ENCODE measurements around the gene UGT2A2.
"Not testable (repeated sequence)": the region's sequence is repeated elsewhere in the genome, so short reads cannot be mapped to it uniquely, and the experiment has no call there.

UGT2A2 gene

DNA sequence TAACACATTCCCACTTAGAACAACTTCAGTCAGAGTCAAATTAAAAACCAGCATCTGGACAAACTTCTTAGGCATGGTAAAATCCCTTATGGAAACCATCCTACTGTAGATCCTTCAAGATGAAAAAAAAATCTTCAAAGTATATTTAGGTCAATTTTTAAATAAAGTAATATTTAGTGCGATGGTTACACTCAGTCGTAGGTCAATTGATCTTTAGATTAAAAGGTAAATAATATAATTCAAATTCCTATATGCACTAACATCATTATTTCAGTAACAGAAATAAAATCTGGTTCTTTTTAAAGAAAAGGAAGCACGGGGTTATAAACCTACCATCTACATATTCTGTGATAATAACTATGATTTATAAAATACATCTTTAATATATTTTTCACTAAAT is at the start of gene UGT2A2:
Gene UGT2A2, minus strand, starts transcription at position 101 of the 400 bp plus-strand sequence. Its CDS starts 2 bp downstream, at position 99.
- no peak for DNase-seq (ENCODE audit: low spot score)

DNA sequence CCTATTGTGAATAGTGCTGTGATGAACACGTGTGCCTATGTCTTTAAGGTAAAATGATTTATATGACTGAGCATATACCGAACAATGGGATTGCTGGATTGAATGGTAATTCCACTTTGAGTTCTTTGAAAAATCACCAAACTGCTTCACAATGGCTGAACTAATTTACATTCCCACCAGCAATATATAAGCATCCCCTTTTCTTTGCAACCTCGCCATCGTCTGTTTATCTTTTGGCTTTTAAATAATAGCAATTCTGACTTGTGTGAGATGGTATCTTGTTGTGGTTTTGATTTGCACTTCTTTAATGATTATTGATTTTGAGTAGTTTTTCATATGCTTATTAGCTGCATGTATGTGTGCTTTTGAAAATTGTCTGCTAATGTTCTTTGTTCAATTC is 45.4 kb upstream of the UGT2A2 start:
- no peak for DNase-seq (ENCODE audit: low spot score)

DNA sequence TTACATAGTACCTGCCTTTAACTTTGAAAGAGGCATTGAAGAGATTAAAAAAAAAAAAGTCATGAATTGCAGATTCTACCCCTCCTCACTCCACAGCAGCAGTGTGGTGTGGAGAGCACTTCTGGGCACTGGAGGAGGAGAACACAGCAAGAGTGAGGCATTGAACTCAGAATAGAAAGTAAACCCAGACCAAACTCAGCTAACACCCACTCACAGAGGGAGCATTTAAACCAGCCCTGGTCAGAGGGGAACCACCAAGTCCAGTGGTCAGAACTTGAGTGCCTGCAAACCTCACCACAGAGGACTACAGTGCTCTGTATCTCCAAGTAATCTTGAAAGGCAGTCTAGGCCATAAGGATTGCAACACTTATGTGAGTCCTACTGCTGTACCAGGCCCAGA is 29.2 kb upstream of the UGT2A2 start:
- DNase-seq (ENCODE audit: low spot score), result no peak

GRCh38 chr4:69664009-69664408 is 24.6 kb upstream of the UGT2A2 start:
- not testable (repeated sequence) for DNase-seq (ENCODE audit: low spot score)

- not testable (repeated sequence) for DNase-seq (ENCODE audit: low spot score)
These were observed 21.8 kb upstream of the UGT2A2 start for GRCh38 chr4:69661130-69661803.

DNA sequence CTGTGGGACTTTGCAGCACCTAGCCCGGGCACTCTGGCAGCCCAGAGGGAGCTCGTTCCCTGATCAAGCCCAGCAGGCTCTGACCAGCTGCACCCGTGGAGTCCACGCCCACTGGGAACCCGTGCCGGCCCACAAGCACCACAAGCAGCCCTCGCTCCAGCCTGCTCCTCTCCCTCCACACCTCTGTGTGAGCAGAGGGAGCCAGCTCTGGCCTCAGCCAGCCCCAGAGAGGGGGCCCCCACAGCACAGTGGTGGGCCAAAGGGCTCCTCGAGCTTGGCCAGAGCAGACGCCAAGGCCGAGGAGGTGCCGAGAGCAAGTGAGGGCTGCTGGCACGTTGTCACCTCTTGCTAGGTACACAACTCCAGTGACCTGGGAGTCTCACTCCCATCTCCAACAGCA is 18.7 kb upstream of the UGT2A2 start:
- no peak for DNase-seq (ENCODE audit: low spot score)

DNA sequence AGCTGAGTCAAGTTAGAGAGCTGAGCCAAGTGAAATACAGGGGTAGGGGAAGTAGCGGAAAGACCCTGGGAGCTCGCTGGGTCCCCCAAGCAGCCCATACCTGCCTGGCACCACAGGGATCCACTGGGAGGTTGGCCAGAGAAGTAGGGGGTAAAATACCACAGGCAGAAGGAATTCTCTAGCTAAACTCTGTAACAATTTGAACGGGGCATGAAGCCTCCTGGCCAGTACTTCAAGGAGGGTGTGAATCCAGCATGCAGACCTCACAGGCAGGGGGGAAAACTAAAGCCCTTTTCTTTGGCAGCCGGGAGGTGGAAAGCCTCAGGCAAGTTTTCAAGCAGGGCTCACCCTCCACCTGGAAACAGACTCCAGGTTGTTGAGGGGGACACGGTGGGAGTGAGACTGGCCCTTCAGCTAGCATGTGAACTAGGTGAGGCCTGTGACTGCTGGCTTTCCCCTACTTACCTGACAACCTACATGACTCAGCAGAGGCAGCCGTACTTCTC is 17.3 kb upstream of the UGT2A2 start:
- DNase-seq (ENCODE audit: low spot score), result no peak

- DNase-seq (ENCODE audit: low spot score), result no peak
These were observed 13.7 kb upstream of the UGT2A2 start, which contains the start of gene UGT2A1 for GRCh38 chr4:69653147-69653546. UGT2A1 (minus strand) TSS chr4:69653247; CDS start chr4:69647644, 5,603 bp downstream.

DNA sequence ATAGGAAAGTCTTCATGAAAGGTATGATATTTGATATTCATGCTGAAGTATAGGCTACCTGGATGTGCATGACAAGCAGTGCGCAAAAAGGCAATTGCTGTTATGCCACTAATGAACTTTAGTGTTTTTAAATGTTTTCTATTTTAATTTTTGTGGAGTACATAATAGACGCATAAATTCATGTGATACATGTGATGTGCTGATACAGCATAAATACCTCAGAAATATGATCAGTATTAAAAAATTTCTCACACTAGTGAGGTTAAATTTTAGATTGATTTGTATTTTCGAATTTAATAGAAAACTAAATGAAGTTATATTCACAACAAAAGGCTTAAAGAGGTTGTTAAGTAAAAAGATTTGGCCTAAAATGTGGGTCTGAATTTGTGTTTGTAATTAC is 11.4 kb upstream of the UGT2A2 start:
- DNase-seq (ENCODE audit: low spot score), result no peak

DNA sequence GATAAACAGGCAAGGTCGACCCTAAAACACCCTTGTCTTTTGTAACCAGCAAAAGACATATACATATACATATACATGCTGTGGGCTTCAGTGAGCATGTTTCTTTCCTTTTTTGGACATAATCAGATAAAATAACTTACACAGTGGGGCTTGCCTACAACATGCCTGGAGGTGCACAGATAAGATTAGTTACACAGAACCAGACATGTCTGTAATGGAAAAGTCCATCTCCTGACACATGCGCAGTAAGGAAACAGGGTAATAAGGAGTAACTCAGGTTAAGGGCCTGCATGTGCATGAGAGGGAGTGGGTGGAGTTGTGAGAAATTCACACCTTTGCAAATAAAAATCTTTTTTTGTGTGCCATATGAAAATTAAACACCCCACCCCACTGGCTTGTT is 10.2 kb upstream of the UGT2A2 start:
- no peak for DNase-seq (ENCODE audit: low spot score)

DNA sequence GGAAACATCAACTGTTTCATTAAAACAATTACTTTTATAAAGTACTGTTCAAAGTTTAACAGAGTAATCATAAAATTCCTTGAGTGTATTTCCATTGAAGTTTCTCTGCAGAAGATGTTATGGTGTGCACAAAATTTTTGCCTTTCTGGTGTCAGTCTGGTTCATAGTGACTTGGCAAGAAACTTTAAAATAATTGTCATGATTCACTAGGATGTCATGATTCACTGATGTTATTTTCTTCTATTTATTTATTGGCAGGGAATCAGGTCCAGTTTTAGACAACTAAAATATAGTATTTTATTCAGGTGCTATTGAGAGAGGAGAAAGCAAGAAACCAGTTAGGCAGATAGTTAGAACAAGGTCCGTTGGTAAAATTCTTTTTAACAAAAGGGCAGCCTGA is 9.8 kb upstream of the UGT2A2 start:
- no peak for DNase-seq (ENCODE audit: low spot score)

DNA sequence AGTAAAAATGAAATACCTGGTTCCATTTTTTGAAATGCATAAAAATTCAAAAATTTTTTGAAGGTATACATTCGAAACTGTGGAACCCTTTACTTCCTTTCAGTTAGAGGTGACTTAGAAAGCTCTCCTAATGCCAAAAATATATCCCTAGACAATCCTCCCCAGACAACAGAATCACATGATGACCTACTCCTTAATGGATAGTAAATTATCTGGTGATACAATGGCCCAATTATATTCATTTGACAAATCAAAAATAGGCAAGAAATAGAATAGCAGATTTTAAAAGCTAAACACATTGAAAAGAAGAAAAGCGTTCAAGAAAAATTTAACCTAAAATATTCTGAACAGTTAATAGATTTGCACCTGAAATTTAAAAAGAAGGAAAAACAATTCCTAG is 3.5 kb upstream of the UGT2A2 start:
- no peak for DNase-seq (ENCODE audit: low spot score)

DNA sequence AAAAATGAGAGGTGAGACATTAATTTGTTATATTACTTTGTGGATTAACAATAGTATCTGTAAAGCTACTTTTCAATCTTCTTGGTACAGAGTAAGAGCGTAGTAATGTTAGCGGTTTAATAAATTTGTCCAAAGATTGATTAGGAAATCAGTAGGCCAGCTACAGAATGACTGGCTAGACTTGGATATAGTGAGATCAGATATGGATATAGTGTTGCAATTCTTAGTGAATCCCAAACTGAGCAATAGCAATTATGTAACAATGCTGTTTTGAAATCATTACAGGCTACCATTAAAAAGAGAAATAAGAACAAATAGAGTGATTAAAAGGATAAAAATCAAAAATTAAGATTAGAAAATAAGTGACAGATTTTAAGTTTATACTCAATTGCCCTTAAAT is 847 bp upstream of the UGT2A2 start:
- no peak for DNase-seq (ENCODE audit: low spot score)

- no peak for DNase-seq (ENCODE audit: low spot score)
These were observed 22.3 kb downstream of the UGT2A2 start for GRCh38 chr4:69617083-69617694.

DNA sequence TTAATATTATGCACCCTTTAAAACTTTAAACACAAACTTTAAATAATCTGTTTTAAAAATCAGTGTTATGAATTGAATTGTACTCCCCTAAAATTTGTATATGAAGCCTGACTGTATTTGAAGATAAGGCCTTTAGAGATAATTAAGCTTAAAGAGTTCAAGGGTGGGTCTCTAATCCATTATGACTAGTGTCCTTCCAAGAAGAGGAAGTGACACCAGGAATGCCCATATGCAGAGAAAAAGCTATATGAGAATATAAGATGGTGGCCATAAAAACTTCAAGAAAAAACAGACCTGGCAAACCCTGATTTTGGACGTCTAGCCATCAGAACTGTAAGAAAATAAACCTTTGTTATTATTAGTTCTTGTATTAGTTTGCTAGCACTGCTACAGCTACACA is 29.0 kb downstream of the UGT2A2 start:
- DNase-seq (ENCODE audit: low spot score), result no peak

GRCh38 chr4:69601065-69601464 is 38.4 kb downstream of the UGT2A2 start:
- DNase-seq (ENCODE audit: low spot score), result no peak

DNA sequence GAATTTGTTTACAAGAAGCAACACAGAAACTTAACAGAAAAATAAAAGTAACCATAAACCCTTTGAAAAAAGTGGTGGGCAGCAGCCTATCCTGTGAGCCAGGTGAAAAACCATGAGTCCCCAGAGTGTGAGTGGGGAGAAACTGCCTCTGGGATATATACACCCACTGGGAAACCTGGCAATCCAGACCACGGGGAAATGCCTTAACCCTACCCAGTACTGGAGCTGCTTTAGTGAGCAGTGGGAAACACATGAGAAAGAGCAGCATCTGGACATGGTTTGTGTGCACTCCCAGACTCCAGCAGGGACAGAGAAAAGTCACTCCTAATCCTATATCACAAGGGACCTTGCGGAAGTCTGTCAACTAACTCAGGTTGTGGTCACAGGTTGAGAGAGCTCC is 39.4 kb downstream of the UGT2A2 start:
- DNase-seq (ENCODE audit: low spot score), result no peak

GRCh38 chr4:69594382-69594781 is 45.1 kb downstream of the UGT2A2 start:
- no peak for DNase-seq (ENCODE audit: low spot score)

DNA sequence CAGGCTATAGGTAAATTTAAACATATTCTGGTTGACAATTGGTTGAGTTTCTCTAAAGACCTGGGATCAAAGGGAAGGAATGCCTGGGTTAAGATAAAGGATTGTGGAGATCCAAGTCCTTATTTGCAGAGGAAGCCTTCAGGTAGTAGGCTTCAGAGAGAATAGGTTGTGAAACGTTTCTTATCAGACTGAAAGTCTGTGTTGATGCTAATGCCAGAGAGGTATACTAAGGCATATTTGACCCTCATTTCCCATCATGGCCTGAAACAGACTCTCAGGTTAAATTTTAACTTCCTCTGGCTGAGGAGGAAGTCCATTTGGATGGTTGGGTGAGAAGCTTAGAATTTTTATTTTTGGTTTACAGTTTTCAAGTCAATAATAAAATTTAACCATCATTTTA is 48.1 kb downstream of the UGT2A2 start:
- DNase-seq (ENCODE audit: low spot score), result no peak

DNA sequence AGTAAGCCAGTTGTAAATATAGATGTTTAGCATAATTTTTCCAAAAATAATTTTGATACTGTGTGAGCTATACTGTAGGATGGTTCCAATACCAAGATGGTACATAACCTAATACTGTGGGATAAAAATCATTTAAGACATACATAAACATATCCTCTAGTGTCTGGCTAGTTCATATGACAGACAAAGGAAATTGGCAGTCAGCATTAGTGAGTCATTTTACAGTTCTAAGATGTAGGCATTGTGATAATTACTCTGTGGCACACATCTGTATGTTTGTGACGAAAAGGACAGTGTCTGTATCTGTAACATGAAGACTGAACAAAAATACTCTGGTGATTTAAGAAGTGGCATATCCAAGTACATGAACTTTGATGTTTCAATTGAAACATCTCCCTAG is 49.6 kb downstream of the UGT2A2 start:
- DNase-seq (ENCODE audit: low spot score), result no peak

GRCh38 chr4:69584135-69584534 is 55.3 kb downstream of the UGT2A2 start:
- DNase-seq (ENCODE audit: low spot score), result no peak

- DNase-seq (ENCODE audit: low spot score), result no peak
These were observed 55.9 kb downstream of the UGT2A2 start for GRCh38 chr4:69583543-69583942.

- no peak for DNase-seq (ENCODE audit: low spot score)
These were observed 62.2 kb downstream of the UGT2A2 start for GRCh38 chr4:69577245-69577644.

Measured in AG08395 (cell line).